ENCODE results near the gene PLLP.
A peak's percentile ranks its signal among the peaks of the same experiment; 100 is the strongest.

PLLP gene, protein sequence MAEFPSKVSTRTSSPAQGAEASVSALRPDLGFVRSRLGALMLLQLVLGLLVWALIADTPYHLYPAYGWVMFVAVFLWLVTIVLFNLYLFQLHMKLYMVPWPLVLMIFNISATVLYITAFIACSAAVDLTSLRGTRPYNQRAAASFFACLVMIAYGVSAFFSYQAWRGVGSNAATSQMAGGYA

DNA sequence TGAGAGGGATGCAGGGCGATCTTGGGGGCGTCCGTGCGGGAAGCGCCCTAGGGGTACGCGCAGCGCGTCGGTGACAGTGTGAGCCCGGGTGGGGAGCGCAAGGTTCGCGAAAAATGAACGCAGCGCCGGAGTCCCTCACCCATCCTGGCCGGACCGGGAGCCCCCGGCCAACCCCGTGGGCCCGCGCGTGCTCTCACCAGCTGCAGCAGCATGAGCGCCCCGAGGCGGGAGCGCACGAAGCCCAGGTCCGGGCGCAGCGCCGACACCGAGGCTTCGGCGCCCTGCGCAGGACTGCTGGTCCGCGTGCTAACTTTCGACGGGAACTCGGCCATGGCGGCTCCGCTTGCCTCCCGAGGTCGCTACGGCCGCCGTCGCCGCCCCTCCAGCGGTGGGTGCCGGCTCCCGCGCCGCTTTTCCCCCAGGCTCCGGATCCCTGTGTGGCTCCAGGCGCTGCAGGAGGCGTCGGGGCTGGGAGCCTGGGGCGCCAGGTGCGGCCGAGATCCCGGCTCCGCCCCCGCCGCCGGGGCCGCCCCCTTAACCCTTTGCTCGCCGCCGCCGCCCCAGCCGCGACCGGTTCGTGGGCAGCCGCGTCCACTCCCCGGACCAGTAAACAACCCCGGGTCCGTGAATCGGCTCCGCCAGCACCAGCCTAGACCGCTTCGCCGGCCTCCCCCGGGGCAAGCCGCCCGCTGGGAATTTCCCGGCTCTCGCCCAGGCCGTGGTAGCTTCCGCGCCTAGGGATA is at the start of gene PLLP:
PLLP (minus strand) TSS at position 464 of the 743 bp plus-strand sequence; CDS start at position 332, 132 bp downstream.
- peak in 1 of 2 donors; percentile 20 for DNase-seq

DNA sequence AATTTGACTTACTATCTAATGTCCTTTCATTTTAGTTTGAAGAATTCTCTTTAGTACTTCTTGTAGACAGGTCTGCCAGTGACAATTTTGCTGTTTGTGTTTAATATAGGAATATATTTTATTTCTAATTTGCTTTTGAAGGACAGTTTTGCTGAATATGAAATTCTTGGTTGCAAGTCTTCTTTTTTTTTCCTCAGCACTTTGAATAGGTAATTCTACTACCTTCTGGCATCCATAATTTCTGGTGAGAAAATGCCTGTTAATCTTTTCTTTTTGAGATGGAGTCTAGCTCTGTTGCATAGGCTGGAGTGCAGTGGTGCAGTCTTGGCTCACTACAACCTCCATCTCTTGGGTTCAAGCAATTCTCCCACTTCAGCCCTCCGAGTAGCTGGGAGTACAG is 48.9 kb upstream of the PLLP start:
- no peak for DNase-seq

DNA sequence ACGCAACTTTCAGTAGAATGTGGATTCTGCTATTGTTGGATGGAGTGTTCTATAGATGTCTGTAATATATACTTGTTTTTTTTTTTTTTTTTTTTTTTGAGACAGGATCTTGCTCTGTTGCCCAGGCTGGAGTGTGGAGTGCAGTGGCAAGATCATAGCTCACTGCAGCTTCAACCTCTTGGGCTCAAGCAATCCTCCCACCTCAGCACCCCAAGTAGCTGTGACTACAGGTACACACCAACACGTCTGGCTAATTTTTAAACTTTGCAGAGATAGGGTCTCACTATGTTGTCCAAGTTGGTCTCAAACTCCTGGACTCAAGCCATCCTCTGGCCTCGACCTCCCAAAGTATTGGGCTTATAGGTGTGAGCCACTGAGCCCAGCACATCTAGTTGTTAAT is 46.9 kb upstream of the PLLP start:
- no peak for DNase-seq

DNA sequence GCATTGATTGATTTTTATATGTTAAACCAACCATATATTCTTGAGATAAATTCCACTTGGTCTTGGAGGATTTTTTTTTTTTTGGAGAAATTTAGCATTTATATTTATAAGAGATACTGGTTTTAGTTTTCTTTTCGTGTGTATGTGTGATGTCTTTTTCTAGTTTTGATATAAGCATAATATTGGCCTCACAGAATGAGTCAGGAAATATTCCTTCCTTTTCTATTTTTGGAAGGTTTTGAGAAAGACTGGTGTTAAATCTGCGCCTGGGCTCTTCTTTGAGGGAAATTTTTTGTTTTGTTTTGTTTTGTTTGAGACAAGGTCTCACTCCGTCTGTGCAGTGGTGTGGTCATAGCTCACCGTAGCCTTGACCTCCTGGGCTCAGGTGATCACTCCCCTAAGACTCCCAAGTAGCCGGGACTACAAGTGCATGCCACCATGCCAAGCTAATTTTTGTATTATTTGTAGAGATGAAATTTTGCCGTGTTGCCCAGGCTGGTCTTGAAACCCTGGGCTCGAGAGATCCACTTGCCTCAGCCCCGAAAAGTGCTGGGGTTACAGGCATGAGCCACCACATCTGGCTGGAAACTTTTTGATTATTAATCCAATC is 45.4 kb upstream of the PLLP start:
- no peak for DNase-seq

DNA sequence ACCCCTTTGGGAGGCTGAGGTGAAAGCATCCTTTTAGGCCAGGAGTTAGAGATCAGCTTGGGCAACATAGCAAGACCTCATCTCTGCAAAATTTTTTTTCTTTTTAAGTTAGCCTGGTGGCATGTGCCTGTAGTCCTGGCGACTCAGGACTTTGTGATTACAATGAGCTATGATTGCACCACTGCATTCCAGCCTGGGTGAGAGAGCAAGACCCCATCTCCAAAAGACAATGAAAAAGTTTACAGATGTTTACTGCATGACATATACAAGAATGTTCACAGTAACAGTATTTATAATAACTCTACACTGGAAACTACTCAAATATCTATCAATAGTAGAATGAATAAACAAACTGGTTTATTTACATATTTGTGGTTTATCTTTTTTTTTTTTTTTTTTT is 41.0 kb upstream of the PLLP start:
- DNase-seq, result no peak

DNA sequence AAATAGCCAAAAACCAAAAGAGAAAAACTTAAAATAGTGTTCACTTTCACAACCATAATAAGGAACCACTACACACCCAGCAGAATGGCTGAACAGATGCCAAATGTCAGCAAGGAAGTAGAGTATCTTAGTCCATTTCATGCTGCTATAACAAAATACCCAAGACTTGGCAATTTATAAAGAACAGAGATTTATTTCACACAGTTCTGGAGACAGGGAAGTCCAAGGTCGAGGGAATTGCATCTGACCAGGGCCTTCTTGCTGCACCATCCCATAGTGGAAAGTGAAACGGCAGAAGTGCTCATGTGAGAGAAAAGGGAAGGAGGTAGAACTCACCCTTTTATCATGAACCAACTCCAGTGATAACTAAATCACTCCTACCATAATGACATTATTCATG is 40.3 kb upstream of the PLLP start:
- no peak for DNase-seq

DNA sequence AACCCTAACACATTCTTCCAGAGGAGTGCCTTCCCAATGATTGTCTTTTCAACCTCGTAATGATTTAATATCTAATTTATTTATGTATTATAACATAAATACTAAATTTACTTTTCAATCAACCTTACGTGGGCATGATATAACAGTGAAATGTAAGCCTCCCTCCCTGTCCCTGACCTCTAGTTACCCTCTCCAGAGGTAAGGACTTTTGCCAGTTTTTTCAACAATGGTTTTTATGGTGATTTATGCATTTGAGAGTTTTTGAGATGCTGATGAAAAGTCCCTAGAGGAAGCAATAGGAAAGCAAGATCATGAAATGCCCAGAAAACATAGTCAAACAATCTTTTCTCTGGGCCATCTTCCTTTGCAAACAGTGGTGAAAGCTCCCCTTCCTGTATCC is 35.2 kb upstream of the PLLP start:
- no peak for DNase-seq

DNA sequence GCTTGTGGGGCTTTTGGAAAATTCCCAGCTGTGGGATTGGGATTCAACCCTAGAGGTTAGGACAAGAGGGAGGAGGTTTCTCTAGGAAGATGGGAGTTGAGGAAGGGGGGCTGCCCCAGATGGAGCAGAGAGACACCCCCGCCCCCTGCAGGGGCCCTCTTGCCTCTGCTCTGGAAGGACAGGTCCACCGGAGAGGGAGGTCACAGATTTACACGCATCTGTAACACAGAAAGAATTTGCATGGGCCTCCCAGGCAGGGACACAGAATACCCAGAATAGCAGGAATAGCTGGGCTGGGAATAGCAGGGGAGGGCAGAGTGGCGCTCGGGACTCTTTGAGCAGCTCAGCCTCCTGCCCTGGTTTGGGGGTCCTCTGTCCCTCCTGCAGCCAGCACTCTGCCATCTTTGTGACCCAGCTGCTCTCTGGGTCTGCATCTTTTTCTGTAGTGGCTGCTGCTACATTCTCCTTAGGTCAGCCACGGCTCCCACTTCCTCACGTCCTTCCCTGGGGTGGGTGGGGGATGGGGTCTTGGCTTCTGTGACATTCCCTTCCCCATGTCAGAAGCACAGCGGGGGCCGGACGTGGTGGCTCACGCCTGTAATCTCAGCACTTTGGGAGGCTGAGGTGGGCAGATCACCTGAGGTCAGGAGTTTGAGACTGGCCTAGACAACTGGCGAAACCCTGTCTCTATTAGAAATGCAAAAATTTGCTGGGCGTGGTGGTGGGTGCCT is 33.9 kb upstream of the PLLP start:
- DNase-seq, result no peak

DNA sequence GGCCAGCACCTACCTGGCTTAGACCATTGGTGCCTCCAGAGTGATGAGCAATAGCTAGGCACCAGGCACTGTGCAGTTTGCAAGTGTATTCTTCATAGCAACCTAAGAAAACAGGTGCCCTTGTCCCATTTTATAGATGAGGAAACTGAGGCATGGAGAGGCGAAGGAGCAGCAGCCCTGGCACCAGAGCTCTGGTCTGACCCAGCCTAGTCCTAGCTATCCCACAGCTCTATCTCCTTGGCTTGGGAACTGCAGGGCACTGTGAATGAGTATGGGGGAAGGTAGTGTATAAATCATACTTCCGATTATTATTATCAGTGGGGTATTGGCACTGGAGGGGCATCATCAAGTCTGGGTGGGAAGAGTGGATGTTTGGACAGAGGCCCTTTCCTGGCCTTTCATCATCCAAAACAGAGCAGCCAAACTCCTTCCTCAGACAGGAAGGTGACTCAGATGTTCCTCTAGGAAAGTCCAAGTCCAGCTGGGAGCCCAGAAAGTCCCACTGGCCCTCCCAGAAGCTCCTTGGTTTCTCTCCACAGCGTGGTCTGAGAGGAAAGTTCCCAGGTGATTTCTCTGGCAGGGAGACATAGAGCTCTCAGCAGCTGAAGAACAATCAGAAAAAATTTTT is 32.0 kb upstream of the PLLP start:
- no peak for DNase-seq

DNA sequence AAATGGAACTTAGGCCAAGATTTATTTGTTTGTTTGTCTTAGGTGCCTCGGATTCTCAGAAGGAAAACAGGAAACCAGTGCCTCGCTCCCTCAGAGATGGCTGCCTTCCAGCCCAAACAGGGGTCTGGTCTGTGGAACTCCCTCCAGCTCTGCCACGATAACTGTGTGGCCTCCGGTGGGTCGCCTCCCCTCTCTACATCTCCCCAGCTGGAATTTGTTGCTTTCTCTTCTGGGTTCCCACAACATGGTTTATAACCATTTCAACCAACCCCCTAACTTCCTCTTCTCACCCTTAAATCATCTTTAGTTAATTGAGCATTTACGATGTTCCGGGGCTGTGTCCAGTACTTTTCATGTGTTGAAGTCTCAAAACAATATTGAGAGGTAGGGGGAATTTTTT is 30.9 kb upstream of the PLLP start:
- no peak for DNase-seq

DNA sequence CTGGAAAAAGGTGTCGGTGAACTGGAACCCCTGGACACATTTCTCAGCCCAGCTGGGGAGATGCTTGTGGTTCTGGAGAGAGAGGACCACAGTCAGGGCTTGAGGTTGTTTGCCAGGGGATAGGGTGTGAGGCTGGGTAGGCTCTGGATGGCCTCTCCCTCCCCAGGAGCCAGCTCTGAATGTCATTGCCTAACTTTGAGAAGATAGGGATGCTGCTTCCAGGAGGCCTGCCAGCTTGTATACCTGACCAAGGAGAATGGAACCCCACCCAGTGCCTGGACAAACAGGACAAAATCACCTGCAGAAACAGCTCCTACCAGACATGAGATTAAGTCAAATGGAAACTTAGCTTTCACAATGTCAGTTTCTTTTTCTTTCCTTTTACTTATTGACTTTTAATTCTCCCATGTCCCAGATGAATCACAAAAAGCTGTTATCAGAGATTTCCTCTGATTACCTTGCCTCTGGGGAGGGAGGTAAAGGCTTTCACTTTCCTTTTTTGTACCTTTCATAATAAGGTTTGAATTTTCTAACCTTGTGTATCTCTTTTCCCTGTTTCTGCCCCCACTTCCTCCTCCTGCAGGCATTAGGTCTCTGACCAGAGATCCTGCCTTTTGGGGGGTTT is 29.8 kb upstream of the PLLP start:
- no peak for DNase-seq

DNA sequence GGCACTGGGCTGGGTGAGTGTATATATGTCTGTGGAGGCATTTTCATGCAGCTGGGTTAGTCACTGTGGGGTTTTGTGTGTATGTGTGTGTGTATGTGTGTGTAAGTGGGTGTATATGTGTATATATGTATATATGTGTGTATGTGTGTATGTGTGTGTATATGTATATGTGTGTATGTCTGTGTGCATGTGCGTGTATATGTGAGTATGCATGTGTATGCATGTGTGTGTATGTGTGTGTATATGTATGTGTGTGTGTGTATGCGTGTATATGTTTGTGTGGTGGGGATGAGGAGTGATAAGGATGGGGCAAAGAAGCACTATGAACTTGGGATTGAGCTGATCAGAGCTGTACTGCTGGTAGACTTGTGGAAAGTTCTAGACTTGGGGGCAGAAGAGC is 29.0 kb upstream of the PLLP start:
- no peak for DNase-seq

DNA sequence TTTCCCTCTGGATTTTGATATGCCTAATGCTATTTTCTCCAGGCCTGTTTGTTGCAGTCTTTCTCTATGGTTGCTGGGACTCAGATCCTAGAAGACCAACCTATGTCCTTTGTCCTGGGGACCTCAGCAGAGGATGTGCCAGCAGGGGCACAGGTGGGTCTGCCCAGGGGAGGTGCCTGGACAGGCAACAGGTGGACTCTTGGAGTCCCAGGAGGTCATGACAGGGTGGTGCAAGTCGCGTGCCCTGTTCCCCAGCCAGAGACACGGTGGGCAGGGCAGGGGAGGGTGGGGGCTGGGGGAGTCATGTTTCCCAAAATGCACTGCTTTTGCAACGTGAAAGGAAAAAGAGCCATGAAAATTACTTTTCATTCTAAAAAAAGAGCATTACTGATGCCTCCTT is 26.3 kb upstream of the PLLP start:
- DNase-seq, result no peak

DNA sequence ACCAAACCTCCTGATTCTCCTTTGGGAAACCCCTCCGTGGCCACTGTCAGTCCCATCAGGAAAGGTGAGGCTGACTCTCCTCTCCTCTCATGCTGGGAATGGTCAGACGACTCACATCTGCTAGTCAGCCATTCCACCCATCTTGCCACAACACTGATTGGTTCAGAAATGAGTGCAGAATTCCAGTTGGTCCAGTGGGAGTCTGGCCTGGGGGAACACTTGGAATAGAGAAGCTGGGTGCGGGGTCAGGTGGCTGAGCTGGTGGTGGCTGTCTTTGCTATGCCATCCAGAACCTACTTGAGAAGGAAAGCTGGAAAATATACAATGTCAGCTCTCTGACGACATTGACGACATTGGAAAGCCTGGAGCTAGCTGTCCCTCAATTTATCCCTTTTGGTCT is 23.6 kb upstream of the PLLP start:
- DNase-seq, result no peak

DNA sequence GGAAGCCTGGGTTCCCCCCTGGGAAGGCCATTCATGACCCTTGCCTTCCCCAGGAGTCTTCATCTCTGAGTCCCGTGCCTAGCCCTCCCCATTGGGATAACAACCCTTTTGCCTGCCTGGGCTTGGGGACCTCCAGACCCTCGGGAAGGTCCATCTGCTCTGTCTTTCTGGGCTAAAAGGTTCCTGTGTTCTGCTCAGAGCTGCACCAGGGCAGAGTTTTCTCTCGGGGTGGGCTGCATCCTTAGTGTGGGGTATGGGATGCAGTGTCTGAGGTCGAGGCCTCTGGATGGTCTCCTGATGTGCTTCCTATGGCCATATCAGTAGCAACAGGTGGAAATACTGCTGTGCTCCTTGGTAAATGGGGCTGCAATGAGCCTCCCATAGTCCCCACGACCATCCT is 22.9 kb upstream of the PLLP start:
- no peak for DNase-seq

DNA sequence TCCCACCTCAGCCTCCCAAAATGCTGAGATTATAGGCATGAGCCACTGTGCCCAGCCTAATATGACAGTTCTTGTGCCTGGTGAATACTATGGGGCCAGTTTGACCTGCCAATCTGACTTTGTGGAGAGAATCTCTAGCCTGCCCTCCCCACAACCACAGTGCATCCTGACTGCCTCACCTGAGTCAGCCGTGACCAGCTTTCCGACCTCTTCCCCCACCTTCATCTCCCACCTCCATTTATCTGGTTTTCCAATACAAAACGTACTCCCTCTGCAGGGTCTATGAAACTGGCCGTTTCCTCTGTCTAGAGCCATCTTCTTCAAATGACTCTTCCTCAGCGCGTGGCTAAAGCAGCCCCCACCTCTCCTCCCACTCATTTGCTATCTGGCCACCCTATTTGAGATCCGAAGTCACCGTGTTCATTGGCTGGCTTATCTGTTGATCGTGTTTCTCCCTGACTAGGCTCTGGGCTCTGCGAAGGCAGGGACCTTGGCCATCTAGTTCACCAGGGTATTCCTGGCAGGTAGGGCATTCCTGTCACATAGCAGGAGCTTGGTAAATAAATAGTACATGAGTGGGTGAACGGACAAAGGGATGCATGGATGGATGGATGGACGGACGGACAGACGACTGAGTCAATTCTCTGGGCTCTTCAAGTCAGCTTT is 22.3 kb upstream of the PLLP start:
- no peak for DNase-seq

DNA sequence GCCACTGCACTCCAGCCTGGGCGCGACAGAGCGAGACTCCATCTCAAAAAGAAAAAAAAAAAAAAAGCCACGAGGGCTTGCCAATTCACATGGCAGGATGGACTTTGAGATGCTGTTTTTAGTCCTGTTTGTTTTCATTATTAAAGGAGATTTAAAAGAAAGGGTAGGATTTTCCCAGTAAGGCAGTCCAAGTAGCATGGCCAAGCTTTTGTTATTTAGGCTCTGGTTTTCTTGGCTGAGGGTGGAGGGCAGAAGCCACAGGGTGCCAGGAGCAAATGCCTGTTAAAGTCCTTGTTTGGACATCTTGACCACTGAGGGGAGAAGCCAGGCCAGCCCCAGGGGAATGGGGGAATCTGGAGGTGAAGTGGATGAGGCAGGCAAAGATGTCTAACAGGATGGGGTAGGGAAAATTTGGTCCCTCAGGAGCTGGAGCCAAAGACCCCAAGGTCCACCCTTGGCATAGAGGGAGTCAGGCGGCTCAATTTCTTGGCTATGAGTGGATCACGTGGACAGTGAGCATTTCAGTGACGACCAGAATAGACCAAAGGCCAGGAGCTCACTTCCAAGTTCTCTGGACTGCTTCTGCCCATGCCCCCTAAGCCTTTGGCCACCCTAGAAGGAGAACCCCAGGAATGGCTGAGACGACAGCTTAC is 20.8 kb upstream of the PLLP start:
- no peak for DNase-seq

DNA sequence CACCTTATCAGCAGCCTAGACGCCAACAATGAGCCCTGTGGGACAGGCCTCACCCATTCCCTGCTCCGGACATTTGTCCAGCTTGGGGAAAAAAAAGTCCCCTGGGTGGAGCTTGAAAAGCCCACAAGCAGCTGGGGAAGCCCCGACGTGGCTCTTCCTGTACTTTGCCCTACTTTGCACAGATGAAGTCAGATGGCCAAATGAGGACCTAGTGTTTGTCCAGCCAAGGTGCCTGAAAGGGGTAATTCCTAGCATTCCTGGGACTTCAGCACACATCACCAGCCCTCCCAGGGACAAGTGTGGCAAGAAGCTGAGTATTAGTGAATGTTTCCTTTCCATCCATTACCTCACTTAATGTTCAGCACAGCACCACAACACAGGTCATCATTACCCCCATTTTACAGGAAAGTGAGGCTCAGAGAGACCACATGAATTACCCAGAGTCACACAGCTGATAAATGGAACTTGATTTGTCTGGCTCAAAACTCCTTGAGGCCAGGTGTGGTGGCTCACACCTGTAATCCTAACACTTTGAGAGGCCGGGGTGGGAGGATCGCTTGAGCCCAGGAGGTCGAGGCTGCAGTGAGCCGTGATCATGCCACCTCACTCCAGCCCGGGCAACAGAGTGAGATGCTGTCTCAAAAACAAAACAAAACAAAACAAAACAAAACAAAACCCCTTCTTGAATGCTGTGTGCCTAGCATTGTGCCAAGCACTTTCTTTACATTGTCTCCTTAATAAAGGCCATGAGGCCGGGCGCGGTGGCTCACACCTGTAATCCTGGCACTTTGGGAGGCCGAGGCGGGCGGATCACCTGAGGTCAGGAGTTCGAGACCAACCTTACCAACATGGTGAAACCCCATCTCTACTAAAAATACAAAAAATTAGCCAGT is 19.9 kb upstream of the PLLP start:
- no peak for DNase-seq

DNA sequence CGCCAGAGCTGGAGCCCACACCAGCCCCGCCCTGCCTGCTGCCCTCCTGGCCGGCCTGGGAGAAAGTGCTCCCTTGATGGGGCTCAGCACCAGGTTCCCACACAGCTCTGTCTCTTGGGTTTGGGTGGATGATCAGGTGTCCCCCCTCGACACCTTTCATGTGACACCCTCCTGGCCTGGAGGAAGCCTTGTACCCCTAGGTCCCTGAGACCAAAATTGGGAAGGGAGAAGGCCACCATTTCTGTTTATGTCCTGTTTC is 19.4 kb upstream of the PLLP start:
- no peak for DNase-seq

DNA sequence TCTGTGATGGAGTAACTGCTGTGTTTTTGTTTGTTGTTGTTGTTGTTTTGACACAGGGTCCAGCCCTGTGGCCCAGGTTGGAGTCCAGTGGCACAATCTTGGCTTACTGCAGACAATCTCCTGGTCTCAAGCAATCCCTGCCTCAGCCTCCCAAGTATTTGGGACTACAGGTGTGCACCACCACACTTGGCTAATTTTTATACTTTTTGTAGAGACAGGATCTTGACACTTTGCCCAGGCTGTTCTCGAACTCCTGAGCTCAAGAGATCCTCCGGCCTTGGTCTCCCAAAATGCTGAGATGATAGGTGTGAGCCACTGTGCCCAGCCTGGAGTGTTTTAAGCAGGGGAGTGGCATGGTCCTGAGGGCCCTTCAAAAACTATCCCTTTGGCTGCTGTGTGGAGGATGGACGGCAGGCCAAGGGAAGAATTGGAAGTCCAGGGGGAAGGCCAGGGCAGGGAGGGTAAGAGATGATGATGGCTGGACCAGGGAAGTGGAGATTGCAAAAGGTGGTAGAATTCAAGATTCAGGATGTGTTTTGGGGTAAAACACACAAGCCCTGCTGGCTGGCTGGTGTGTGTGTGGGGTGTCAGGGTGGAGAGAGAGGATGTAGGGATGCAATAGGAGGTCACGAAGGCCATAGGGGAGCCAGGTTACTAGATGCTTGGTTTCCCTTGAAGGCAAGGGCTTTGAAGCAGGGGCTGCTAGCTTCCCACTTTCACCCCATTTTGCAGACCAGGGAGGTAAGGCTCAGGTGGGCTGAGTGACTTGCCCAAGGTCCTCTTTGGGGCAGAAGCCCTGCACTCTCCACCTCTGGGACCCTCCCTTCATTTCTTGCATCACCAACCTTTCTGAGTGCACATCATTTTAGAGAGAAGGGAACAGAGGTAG is 18.8 kb upstream of the PLLP start:
- no peak for DNase-seq

Data from bone marrow (tissue), 2 donors.